OCI-LY1 (cell line): Measurements from ENCODE around the gene ADRB1.

Experiments used
- H2AFZ ChIP-seq: fragments of 200-600 bp; sonication (generic), shearing (Covaris generic); 2 replicates; pipeline ENCODE4 v1.6.0; 2014; ENCODE audit warnings: antibody characterized with exemption, mild to moderate bottlenecking, low read length
- H3F3A ChIP-seq: fragments of 200-600 bp; sonication (generic), shearing (Covaris generic); 2 replicates; pipeline ENCODE4 v1.6.0; 2014; ENCODE audit warnings: mild to moderate bottlenecking, antibody characterized with exemption, low read length, moderate library complexity; ENCODE audit not compliant: insufficient read depth
- H3K27ac ChIP-seq: fragments of 200-600 bp; sonication (generic); 2 replicates; pipeline ENCODE4 v1.5.1; 2014; ENCODE audit warnings: low read length, mixed run types, mild to moderate bottlenecking, low read depth; ENCODE audit not compliant: poor library complexity, severe bottlenecking
- H3K27me3 ChIP-seq: fragments of 200-600 bp; sonication (generic); 2 replicates; pipeline ENCODE4 v1.6.0; 2014; ENCODE audit warnings: antibody characterized with exemption, mild to moderate bottlenecking, low read length, moderate library complexity; ENCODE audit not compliant: insufficient read depth
- H3K36me3 ChIP-seq: fragments of 200-600 bp; sonication (generic); 2 replicates; pipeline ENCODE4 v1.6.1; 2014; ENCODE audit warnings: mild to moderate bottlenecking, antibody characterized with exemption, low read length, moderate library complexity, mixed read lengths; ENCODE audit not compliant: insufficient read depth
- H3K4me1 ChIP-seq: fragments of 200-600 bp; sonication (generic); 2 replicates; pipeline ENCODE4 v1.5.1; 2014; ENCODE audit warnings: mild to moderate bottlenecking, low read length, moderate library complexity; ENCODE audit not compliant: insufficient read depth, severe bottlenecking
- H3K4me2 ChIP-seq: fragments of 200-600 bp; sonication (generic), shearing (Covaris generic); 2 replicates; pipeline ENCODE4 v1.6.1; 2014; ENCODE audit warnings: low read length
- H3K4me3 ChIP-seq: fragments of 200-600 bp; sonication (generic); 2 replicates; pipeline ENCODE4 v1.5.1; 2014; ENCODE audit warnings: low read length, low read depth, mild to moderate bottlenecking, mixed read lengths; ENCODE audit not compliant: poor library complexity, severe bottlenecking
- H3K79me2 ChIP-seq: fragments of 200-600 bp; shearing (Covaris generic); 2 replicates; pipeline ENCODE4 v1.6.1; 2016; ENCODE audit warnings: mixed run types, low read length, mixed read lengths; ENCODE audit not compliant: insufficient read depth
- H3K9ac ChIP-seq: fragments of 200-600 bp; sonication (generic), shearing (Covaris generic); 2 replicates; pipeline ENCODE4 v1.6.1; 2014; ENCODE audit warnings: mild to moderate bottlenecking, low read length, mixed read lengths
- H3K9me2 ChIP-seq: fragments of 200-600 bp; sonication (generic), shearing (Covaris generic); 2 replicates; pipeline ENCODE4 v1.6.1; 2014; ENCODE audit warnings: low read depth, mild to moderate bottlenecking, low read length, mixed read lengths
- H3K9me3 ChIP-seq: fragments of 200-600 bp; shearing (Covaris generic); 2 replicates; pipeline ENCODE4 v1.6.1; 2014; ENCODE audit warnings: low read length, mixed read lengths
- H4K20me1 ChIP-seq: fragments of 200-600 bp; sonication (generic), shearing (Covaris generic); 2 replicates; pipeline ENCODE4 v1.6.0; 2016; ENCODE audit warnings: mild to moderate bottlenecking, low read length; ENCODE audit not compliant: insufficient read depth
- CTCF ChIP-seq: fragments of 200-600 bp; sonication (generic), shearing (Covaris generic); IDR thresholded peaks from 2 replicates; pipeline ENCODE4 v1.5.1; 2017; ENCODE audit warnings: mild to moderate bottlenecking, antibody characterized with exemption, low read length, moderate library complexity, mixed read lengths
- EZH2 ChIP-seq: fragments of 200-600 bp; sonication (generic), shearing (Covaris generic); IDR thresholded peaks from 2 replicates; pipeline ENCODE4 v1.8.0; 2017; ENCODE audit warnings: borderline replicate concordance, mixed run types, mild to moderate bottlenecking, antibody characterized with exemption, low read length, moderate library complexity, mixed read lengths

The ADRB1 gene

GRCh38 chr10:114017873-114018272, 25.8 kb upstream of the ADRB1 start:
- no peak overlapping the region for H3K27ac ChIP-seq
- no peak overlapping the region for H2AFZ ChIP-seq
- H4K20me1 ChIP-seq: no peaks in the 10 kb centered on the region
- H3K79me2 ChIP-seq: no peaks in the 10 kb centered on the region
- H3K27me3 ChIP-seq: 0 out of 2 replicates have a peak, but pooled peaks cover 3% of the 10 kb centered on the region
- no peaks in the 10 kb centered on the region for H3K36me3 ChIP-seq
- TF ChIP-seq CTCF (no peak), EZH2 (no peak)
- no peaks in the 10 kb centered on the region for H3F3A ChIP-seq
- H3K4me2 ChIP-seq: no peak overlapping the region
- H3K9me3 ChIP-seq: no peaks in the 10 kb centered on the region; the same call in 1 of the 2 replicates
- H3K9me2 ChIP-seq: no peaks in the 10 kb centered on the region
- H3K9ac ChIP-seq: no peak overlapping the region
- H3K4me3 ChIP-seq: no peak overlapping the region
- no peaks in the 10 kb centered on the region for H3K4me1 ChIP-seq

- peaks cover under 1% of the 10 kb centered on the region for H3K4me1 ChIP-seq
- no peaks in the 10 kb centered on the region for H3F3A ChIP-seq
- H3K4me2 ChIP-seq: no peak overlapping the region
- H3K36me3 ChIP-seq: no peaks in the 10 kb centered on the region
- no peak overlapping the region for H3K4me3 ChIP-seq
- no peaks in the 10 kb centered on the region for H4K20me1 ChIP-seq
- no peak for TF ChIP-seq EZH2
- TF ChIP-seq CTCF: no peak
- no peaks in the 10 kb centered on the region for H3K9me2 ChIP-seq
- H3K9me3 ChIP-seq: no peaks in the 10 kb centered on the region; the same call in 1 of the 2 replicates
- no peak overlapping the region for H2AFZ ChIP-seq
- no peak overlapping the region for H3K9ac ChIP-seq
- no peaks in the 10 kb centered on the region for H3K79me2 ChIP-seq
- H3K27ac ChIP-seq: no peak overlapping the region
- 0 out of 2 replicates have a peak, but pooled peaks cover 3% of the 10 kb centered on the region for H3K27me3 ChIP-seq
Measured at GRCh38 chr10:114019226-114019625, 24.4 kb upstream of the ADRB1 start.

- H3K9me3 ChIP-seq: no peaks in the 10 kb centered on the region
- no peak overlapping the region for H3K9ac ChIP-seq
- no peak overlapping the region for H3K27ac ChIP-seq
- no peaks in the 10 kb centered on the region for H4K20me1 ChIP-seq
- no peak overlapping the region for H2AFZ ChIP-seq
- no peaks in the 10 kb centered on the region for H3K79me2 ChIP-seq
- peaks cover 17% of the 10 kb centered on the region for H3K4me1 ChIP-seq
- 0 out of 2 replicates have a peak, but pooled peaks cover 3% of the 10 kb centered on the region for H3K27me3 ChIP-seq
- no peaks in the 10 kb centered on the region for H3K9me2 ChIP-seq
- H3K4me3 ChIP-seq: no peak overlapping the region
- H3F3A ChIP-seq: no peaks in the 10 kb centered on the region
- H3K36me3 ChIP-seq: no peaks in the 10 kb centered on the region
- H3K4me2 ChIP-seq: no peak overlapping the region
- TF ChIP-seq CTCF: no peak
- TF ChIP-seq EZH2: no peak
Measured at GRCh38 chr10:114021154-114021553, 22.5 kb upstream of the ADRB1 start.
